Measurements from ENCODE around the gene TOX3. TPM values are rescaled to one million over a fixed set of nuclear protein-coding genes. Genes with fewer than 3 reads are reported as not detected.

TOX3 gene
- total and polyA plus RNA-seq, 2 donors (not counting 3 experiments of a cell fraction or from before 2014, with no cell fraction given) = not detected

DNA sequence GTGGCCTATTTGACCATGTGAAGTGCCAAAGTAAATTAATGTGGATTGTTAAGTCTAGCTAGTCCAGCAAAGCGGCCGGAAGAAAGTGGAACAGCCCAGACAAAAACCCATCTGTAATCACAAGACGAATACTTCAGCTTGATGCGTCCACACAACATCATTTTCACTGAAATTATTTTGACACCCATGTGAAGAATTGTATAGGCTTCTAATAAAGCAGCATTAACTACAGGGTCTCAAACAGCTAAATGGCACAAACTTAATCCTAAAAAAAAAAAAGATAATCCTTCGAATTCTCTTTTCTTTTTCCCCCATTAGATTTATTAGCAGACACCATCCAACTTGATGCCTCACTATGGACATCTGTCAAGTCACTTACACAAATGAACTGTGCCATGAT is 73.8 kb downstream of the TOX3 start:
- TF ChIP-seq, protein P1, sequence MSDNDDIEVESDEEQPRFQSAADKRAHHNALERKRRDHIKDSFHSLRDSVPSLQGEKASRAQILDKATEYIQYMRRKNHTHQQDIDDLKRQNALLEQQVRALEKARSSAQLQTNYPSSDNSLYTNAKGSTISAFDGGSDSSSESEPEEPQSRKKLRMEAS (IDR thresholded peaks at IDR 0.05; ENCODE audit: insufficient read depth, insufficient read length) = no peak
- no peak for TF ChIP-seq POLR2AphosphoS5 (IDR thresholded peaks at IDR 0.05; ENCODE audit: insufficient read depth, low read depth, low read length)
- TF ChIP-seq, protein P2, sequence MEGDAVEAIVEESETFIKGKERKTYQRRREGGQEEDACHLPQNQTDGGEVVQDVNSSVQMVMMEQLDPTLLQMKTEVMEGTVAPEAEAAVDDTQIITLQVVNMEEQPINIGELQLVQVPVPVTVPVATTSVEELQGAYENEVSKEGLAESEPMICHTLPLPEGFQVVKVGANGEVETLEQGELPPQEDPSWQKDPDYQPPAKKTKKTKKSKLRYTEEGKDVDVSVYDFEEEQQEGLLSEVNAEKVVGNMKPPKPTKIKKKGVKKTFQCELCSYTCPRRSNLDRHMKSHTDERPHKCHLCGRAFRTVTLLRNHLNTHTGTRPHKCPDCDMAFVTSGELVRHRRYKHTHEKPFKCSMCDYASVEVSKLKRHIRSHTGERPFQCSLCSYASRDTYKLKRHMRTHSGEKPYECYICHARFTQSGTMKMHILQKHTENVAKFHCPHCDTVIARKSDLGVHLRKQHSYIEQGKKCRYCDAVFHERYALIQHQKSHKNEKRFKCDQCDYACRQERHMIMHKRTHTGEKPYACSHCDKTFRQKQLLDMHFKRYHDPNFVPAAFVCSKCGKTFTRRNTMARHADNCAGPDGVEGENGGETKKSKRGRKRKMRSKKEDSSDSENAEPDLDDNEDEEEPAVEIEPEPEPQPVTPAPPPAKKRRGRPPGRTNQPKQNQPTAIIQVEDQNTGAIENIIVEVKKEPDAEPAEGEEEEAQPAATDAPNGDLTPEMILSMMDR (IDR thresholded peaks at IDR 0.05; ENCODE audit: extremely low read depth in 1 of 2, insufficient read depth in 1 of 2, low read depth in 1 of 2, low read length in 2 of 2) = no peak
- no peak for TF ChIP-seq POLR2A (IDR thresholded peaks at IDR 0.05; ENCODE audit: low read depth, low read length)
- no peak for TF ChIP-seq MYC (IDR thresholded peaks at IDR 0.05; ENCODE audit: low read depth, low read length)
- TF ChIP-seq FOS (IDR thresholded peaks at IDR 0.05; ENCODE audit: borderline replicate concordance, insufficient read depth, low read length) = no peak
- no peak for TF ChIP-seq JUN (IDR thresholded peaks at IDR 0.05; ENCODE audit: borderline replicate concordance, insufficient read depth, insufficient read length, low read depth)
- no peak for TF ChIP-seq GATA2 (IDR thresholded peaks at IDR 0.05; ENCODE audit: insufficient read depth, insufficient read length, low read depth, low read length)
- no peak for TF ChIP-seq EZH2 (IDR thresholded peaks at IDR 0.05; ENCODE audit: borderline replicate concordance, low read depth, low read length, severe bottlenecking)
- intact Hi-C loops (cut with micrococcal nuclease) = no loop called here

More for the DNA sequence above, 73.8 kb downstream of the TOX3 start:
- no TSS peak for BruUV-seq (replicated peaks)
- H3K4me2 ChIP-seq (ENCODE audit: insufficient read depth, low read length) = no peak overlapping the region
- H3K27ac ChIP-seq (ENCODE audit: insufficient read depth, low read depth, low read length) = no peak overlapping the region
- ChIA-PET CTCF (no interaction called here), POLR2A (no interaction called here)
- dilution Hi-C loops (cut with MboI; ENCODE audit: extremely low pct_ligation_motif_present, low sequenced_read_pairs) = no loop called here
- no peak overlapping the region for H3K9ac ChIP-seq (replicated peaks; ENCODE audit: extremely low read depth, insufficient read depth, low read length)
- no peaks in the 10 kb centered on the region for H4K20me1 ChIP-seq (replicated peaks; ENCODE audit: control insufficient read depth, extremely low read depth, insufficient read depth, low read length)
- H3K27me3 ChIP-seq (ENCODE audit: control insufficient read depth in 2 of 2, insufficient read depth in 2 of 2, low read length in 2 of 2) = no peaks in the 10 kb centered on the region
- no peak overlapping the region for H3K4me3 ChIP-seq (replicated peaks in 1 of 3; ENCODE audit: insufficient read depth in 1 of 3, low read depth in 1 of 3, low read length in 3 of 3)
- no peaks in the 10 kb centered on the region for H3K4me1 ChIP-seq (ENCODE audit: control insufficient read depth, extremely low read depth, insufficient read depth, low read length)
- DNase-seq (ENCODE audit: low read depth, low spot score) = no peak
- FAIRE-seq = no peak
- no peaks in the 10 kb centered on the region for H3K79me2 ChIP-seq (ENCODE audit: control insufficient read depth, insufficient read depth, low read length)
- H3K36me3 ChIP-seq (ENCODE audit: control insufficient read depth in 2 of 2, extremely low read depth in 1 of 2, insufficient read depth in 2 of 2, low read length in 2 of 2) = no peaks in the 10 kb centered on the region
- no peaks in the 10 kb centered on the region for H3K9me1 ChIP-seq (replicated peaks; ENCODE audit: control insufficient read depth, extremely low read depth, insufficient read depth, low read length)
- H3K9me3 ChIP-seq (replicated peaks; ENCODE audit: control insufficient read depth, insufficient read depth, low read length) = peaks cover 2% of the 10 kb centered on the region
- no peak overlapping the region for H2AFZ ChIP-seq (ENCODE audit: low read depth, low read length)
